Measurements from ENCODE around the gene MASP2.
A peak's percentile ranks its signal among the peaks of the same experiment; 100 is the strongest.

MASP2 gene

GRCh38 chr1:11058026-11058425, 11.0 kb upstream of the MASP2 start:
- ATAC-seq (ENCODE audit: insufficient read depth, low read depth) = no peak
- peak overlapping the region; percentile 97; the same call in 1 of the 2 replicates for H3K4me2 ChIP-seq (ENCODE audit: insufficient read depth, low read length)

GRCh38 chr1:11057477-11057876, 10.4 kb upstream of the MASP2 start:
- H3K36me3 ChIP-seq (ENCODE audit: insufficient read depth, low read length) = peaks cover 44% of the 10 kb centered on the region
- TF ChIP-seq EZH2 (IDR thresholded peaks at IDR 0.05; ENCODE audit: borderline replicate concordance, low read depth, low read length, severe bottlenecking) (no peak), CTCF (IDR thresholded peaks at IDR 0.05; ENCODE audit: borderline replicate concordance, extremely low read depth, low read length, poor library complexity, severe bottlenecking) (no peak)
- no peaks in the 10 kb centered on the region for H3K27me3 ChIP-seq (ENCODE audit: insufficient read depth, low read length, poor library complexity)
- H4K20me1 ChIP-seq (ENCODE audit: insufficient read depth, low read length) = peaks cover 31% of the 10 kb centered on the region; the same call in 1 of the 2 replicates
- DNase-seq = no peak
- H3K4me3 ChIP-seq (ENCODE audit: low read depth in 1 of 2, low read length in 2 of 2) = no peak overlapping the region
- H2AFZ ChIP-seq (ENCODE audit: low read depth, low read length) = no peak overlapping the region
- no peaks in the 10 kb centered on the region for H3K9me3 ChIP-seq (ENCODE audit: insufficient read depth, low read length, severe bottlenecking)
- peaks cover 34% of the 10 kb centered on the region for H3K4me1 ChIP-seq (ENCODE audit: insufficient read depth, low read length)
- no peak overlapping the region for H3K9ac ChIP-seq (ENCODE audit: low read depth, low read length)
- no peak overlapping the region for H3K27ac ChIP-seq (ENCODE audit: low read length)
- H3K4me2 ChIP-seq (ENCODE audit: insufficient read depth, low read length) = peak overlapping the region; percentile 97; the same call in 1 of the 2 replicates
- no peak for ATAC-seq (ENCODE audit: insufficient read depth, low read depth)
- H3K79me2 ChIP-seq (ENCODE audit: insufficient read depth, low read length) = peaks cover 37% of the 10 kb centered on the region

More at GRCh38 chr1:11058026-11058425, 11.0 kb upstream of the MASP2 start:
- Histone ChIP-seq H3K9me3 (ENCODE audit: insufficient read depth, low read length, severe bottlenecking) (no peaks in the 10 kb centered on the region), H3K9ac (ENCODE audit: low read depth, low read length) (peak overlapping the region; percentile 83; the same call in 1 of the 2 replicates), H3K27me3 (ENCODE audit: insufficient read depth, low read length, poor library complexity) (no peaks in the 10 kb centered on the region), H3K36me3 (ENCODE audit: insufficient read depth, low read length) (peaks cover 44% of the 10 kb centered on the region), H3K27ac (ENCODE audit: low read length) (no peak overlapping the region), H3K4me1 (ENCODE audit: insufficient read depth, low read length) (peaks cover 34% of the 10 kb centered on the region), H2AFZ (ENCODE audit: low read depth, low read length) (no peak overlapping the region), H4K20me1 (ENCODE audit: insufficient read depth, low read length) (peaks cover 29% of the 10 kb centered on the region; the same call in 1 of the 2 replicates), H3K4me3 (ENCODE audit: low read depth in 1 of 2, low read length in 2 of 2) (peak overlapping the region in 1 of 2 experiments; percentile 12; a peak in 1 of 4 replicates), H3K79me2 (ENCODE audit: insufficient read depth, low read length) (peaks cover 37% of the 10 kb centered on the region)
- no peak for DNase-seq
- TF ChIP-seq CTCF (IDR thresholded peaks at IDR 0.05; ENCODE audit: borderline replicate concordance, extremely low read depth, low read length, poor library complexity, severe bottlenecking) = no peak
- no peak for TF ChIP-seq EZH2 (IDR thresholded peaks at IDR 0.05; ENCODE audit: borderline replicate concordance, low read depth, low read length, severe bottlenecking)

GRCh38 chr1:11056504-11056903, 9.5 kb upstream of the MASP2 start:
- no peak overlapping the region for H3K4me3 ChIP-seq (ENCODE audit: low read depth in 1 of 2, low read length in 2 of 2)
- no peak overlapping the region for H3K27ac ChIP-seq (ENCODE audit: low read length)
- DNase-seq = no peak
- H3K9me3 ChIP-seq (ENCODE audit: insufficient read depth, low read length, severe bottlenecking) = no peaks in the 10 kb centered on the region
- TF ChIP-seq CTCF (IDR thresholded peaks at IDR 0.05; ENCODE audit: borderline replicate concordance, extremely low read depth, low read length, poor library complexity, severe bottlenecking) = no peak
- no peak for TF ChIP-seq EZH2 (IDR thresholded peaks at IDR 0.05; ENCODE audit: borderline replicate concordance, low read depth, low read length, severe bottlenecking)
- no peak overlapping the region for H3K9ac ChIP-seq (ENCODE audit: low read depth, low read length)
- H2AFZ ChIP-seq (ENCODE audit: low read depth, low read length) = no peak overlapping the region
- peaks cover 31% of the 10 kb centered on the region for H3K4me1 ChIP-seq (ENCODE audit: insufficient read depth, low read length)
- no peak for ATAC-seq (ENCODE audit: insufficient read depth, low read depth)
- H3K79me2 ChIP-seq (ENCODE audit: insufficient read depth, low read length) = peaks cover 34% of the 10 kb centered on the region
- no peak overlapping the region for H3K4me2 ChIP-seq (ENCODE audit: insufficient read depth, low read length)
- no peaks in the 10 kb centered on the region for H3K27me3 ChIP-seq (ENCODE audit: insufficient read depth, low read length, poor library complexity)
- peaks cover 39% of the 10 kb centered on the region for H3K36me3 ChIP-seq (ENCODE audit: insufficient read depth, low read length)
- H4K20me1 ChIP-seq (ENCODE audit: insufficient read depth, low read length) = peaks cover 31% of the 10 kb centered on the region; the same call in 1 of the 2 replicates

Measured in DND-41 (cell line).